ENCODE results near the gene SLC2A2. TPM values are rescaled to one million over a fixed set of nuclear protein-coding genes. Genes with fewer than 3 reads are reported as not detected.

Gene SLC2A2
- not detected for total RNA-seq

- no peak for FAIRE-seq
These were observed at the start of gene SLC2A2 for GRCh38 chr3:171026597-171027293. Gene SLC2A2, minus strand, starts transcription at chr3:171026720. Its CDS starts 50 bp downstream, at chr3:171026670.

GRCh38 chr3:171072432-171072831 lies 45.9 kb upstream of the SLC2A2 start:
- no peak for FAIRE-seq
- no peak for DNase-seq (ENCODE audit: low spot score in 2 of 2)

More at GRCh38 chr3:171026597-171027293, at the start of gene SLC2A2:
- no peak for DNase-seq (ENCODE audit: low spot score in 2 of 2)

- no peak for DNase-seq (ENCODE audit: low spot score in 2 of 2)
- no peak for FAIRE-seq
These were observed 42.1 kb upstream of the SLC2A2 start for GRCh38 chr3:171068658-171069057.

GRCh38 chr3:171066206-171066605 lies 39.7 kb upstream of the SLC2A2 start:
- DNase-seq (ENCODE audit: low spot score in 2 of 2) (no peak), FAIRE-seq (no peak)

- FAIRE-seq, result no peak
These were observed 39.2 kb upstream of the SLC2A2 start for GRCh38 chr3:171065732-171066131.

GRCh38 chr3:171064461-171064860 lies 37.9 kb upstream of the SLC2A2 start:
- FAIRE-seq (no peak), DNase-seq (ENCODE audit: low spot score in 2 of 2) (no peak)

More at GRCh38 chr3:171065732-171066131, 39.2 kb upstream of the SLC2A2 start:
- no peak for DNase-seq (ENCODE audit: low spot score in 2 of 2)

- FAIRE-seq, result no peak
- DNase-seq (ENCODE audit: low spot score in 2 of 2), result no peak
These were observed 35.2 kb upstream of the SLC2A2 start for GRCh38 chr3:171061749-171062148.

GRCh38 chr3:171059978-171060377 lies 33.5 kb upstream of the SLC2A2 start:
- DNase-seq (ENCODE audit: low spot score in 2 of 2) (no peak), FAIRE-seq (no peak)

GRCh38 chr3:171058873-171059603 lies 32.5 kb upstream of the SLC2A2 start:
- DNase-seq (ENCODE audit: low spot score in 2 of 2) (no peak), FAIRE-seq (no peak)

- DNase-seq (ENCODE audit: low spot score in 2 of 2) (no peak), FAIRE-seq (no peak)
These were observed 31.5 kb upstream of the SLC2A2 start for GRCh38 chr3:171058058-171058457.

- DNase-seq (ENCODE audit: low spot score in 2 of 2) (no peak), FAIRE-seq (no peak)
These were observed 30.6 kb upstream of the SLC2A2 start for GRCh38 chr3:171057072-171057471.

GRCh38 chr3:171056528-171056927 lies 30.0 kb upstream of the SLC2A2 start:
- FAIRE-seq (no peak), DNase-seq (ENCODE audit: low spot score in 2 of 2) (no peak)

GRCh38 chr3:171055336-171056178 lies 29.0 kb upstream of the SLC2A2 start:
- no peak for FAIRE-seq

GRCh38 chr3:171054921-171055320 lies 28.4 kb upstream of the SLC2A2 start:
- no peak for DNase-seq (ENCODE audit: low spot score in 2 of 2)
- no peak for FAIRE-seq

More at GRCh38 chr3:171055336-171056178, 29.0 kb upstream of the SLC2A2 start:
- no peak for DNase-seq (ENCODE audit: low spot score in 2 of 2)

- FAIRE-seq (no peak), DNase-seq (ENCODE audit: low spot score in 2 of 2) (no peak)
These were observed 27.7 kb upstream of the SLC2A2 start for GRCh38 chr3:171054231-171054630.

GRCh38 chr3:171049861-171050444 lies 23.4 kb upstream of the SLC2A2 start:
- FAIRE-seq (no peak), DNase-seq (ENCODE audit: low spot score in 2 of 2) (peak; percentile 28 to 29)

GRCh38 chr3:171046760-171047159 lies 20.2 kb upstream of the SLC2A2 start:
- no peak for FAIRE-seq

GRCh38 chr3:171044835-171045793 lies 18.6 kb upstream of the SLC2A2 start:
- FAIRE-seq, result no peak

More at GRCh38 chr3:171046760-171047159, 20.2 kb upstream of the SLC2A2 start:
- no peak for DNase-seq (ENCODE audit: low spot score in 2 of 2)

GRCh38 chr3:171044384-171044783 lies 17.9 kb upstream of the SLC2A2 start:
- no peak for FAIRE-seq
- DNase-seq (ENCODE audit: low spot score in 2 of 2), result no peak

More at GRCh38 chr3:171044835-171045793, 18.6 kb upstream of the SLC2A2 start:
- no peak for DNase-seq (ENCODE audit: low spot score in 2 of 2)
